ENCODE data around the gene THOC7. TPM values are rescaled to one million over a fixed set of nuclear protein-coding genes. Genes with fewer than 3 reads are reported as not detected.

THOC7 gene
- total RNA-seq, 4 donors from 2014 or later = 66.0 to 102 (median 78.8) TPM

DNA sequence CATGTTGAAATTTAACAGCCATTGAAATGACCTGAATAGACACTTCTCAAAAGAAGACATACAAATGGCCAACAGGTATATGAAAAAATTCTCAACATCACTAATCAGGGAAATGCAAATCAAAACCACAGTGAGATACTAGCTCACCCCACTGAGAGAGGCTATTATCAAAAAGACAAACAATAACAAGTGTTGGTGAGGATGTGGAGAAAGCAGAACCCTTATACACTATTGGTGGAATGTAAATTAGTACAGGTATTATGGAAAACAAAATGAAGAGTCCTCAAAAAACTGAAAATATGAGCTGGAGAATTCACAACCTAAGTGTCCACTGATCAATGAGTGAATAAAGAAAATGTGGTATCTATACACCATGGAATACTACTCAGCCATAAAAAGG lies 21.5 kb downstream of the THOC7 start:
- intact Hi-C loops (cut with DNase I) = no loop called here
- H3K27me3 ChIP-seq = no peaks in the 10 kb centered on the region
- no peak overlapping the region for H3K4me3 ChIP-seq
- no peak for DNase-seq (ENCODE audit: extremely low spot score)
- TF ChIP-seq POLR2A (IDR thresholded peaks at IDR 0.05; ENCODE audit: low read depth) = no peak
- no peak for TF ChIP-seq POLR2AphosphoS5 (IDR thresholded peaks at IDR 0.05)
- TF ChIP-seq, protein P1, sequence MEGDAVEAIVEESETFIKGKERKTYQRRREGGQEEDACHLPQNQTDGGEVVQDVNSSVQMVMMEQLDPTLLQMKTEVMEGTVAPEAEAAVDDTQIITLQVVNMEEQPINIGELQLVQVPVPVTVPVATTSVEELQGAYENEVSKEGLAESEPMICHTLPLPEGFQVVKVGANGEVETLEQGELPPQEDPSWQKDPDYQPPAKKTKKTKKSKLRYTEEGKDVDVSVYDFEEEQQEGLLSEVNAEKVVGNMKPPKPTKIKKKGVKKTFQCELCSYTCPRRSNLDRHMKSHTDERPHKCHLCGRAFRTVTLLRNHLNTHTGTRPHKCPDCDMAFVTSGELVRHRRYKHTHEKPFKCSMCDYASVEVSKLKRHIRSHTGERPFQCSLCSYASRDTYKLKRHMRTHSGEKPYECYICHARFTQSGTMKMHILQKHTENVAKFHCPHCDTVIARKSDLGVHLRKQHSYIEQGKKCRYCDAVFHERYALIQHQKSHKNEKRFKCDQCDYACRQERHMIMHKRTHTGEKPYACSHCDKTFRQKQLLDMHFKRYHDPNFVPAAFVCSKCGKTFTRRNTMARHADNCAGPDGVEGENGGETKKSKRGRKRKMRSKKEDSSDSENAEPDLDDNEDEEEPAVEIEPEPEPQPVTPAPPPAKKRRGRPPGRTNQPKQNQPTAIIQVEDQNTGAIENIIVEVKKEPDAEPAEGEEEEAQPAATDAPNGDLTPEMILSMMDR (IDR thresholded peaks at IDR 0.05) = no peak
- TF ChIP-seq EP300 (IDR thresholded peaks at IDR 0.05) = no peak
- no peak overlapping the region for H3K27ac ChIP-seq (replicated peaks in 1 of 4)
- H3K4me1 ChIP-seq = no peaks in the 10 kb centered on the region
- H3K36me3 ChIP-seq = no peaks in the 10 kb centered on the region
- H3K9me3 ChIP-seq = no peaks in the 10 kb centered on the region

DNA sequence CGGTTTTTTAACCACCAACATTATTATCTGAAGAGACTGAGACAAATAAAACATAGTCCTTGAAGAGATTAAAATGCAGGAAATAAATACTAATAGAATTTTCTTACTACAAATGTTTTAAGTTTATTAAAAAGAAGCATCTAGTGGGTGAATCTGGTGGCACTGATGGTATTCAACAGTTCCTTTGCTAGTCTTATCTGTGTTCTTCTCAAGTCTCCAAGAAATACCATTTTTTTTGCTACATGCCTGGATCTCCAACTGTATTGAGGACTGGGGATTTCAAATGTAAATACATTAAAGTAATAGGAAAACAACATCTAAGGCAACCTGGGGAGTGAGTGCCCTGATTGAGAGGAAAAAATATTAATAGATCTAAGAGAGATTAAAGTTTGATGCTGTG lies 21.9 kb downstream of the THOC7 start:
- 0% methylated on average over 1 of the region's 1 CpG for WGBS
- Histone ChIP-seq H3K9me3 (no peaks in the 10 kb centered on the region), H3K27ac (replicated peaks in 1 of 4) (no peak overlapping the region), H3K36me3 (no peaks in the 10 kb centered on the region), H3K4me3 (no peak overlapping the region), H3K27me3 (no peaks in the 10 kb centered on the region), H3K4me1 (no peaks in the 10 kb centered on the region)
- intact Hi-C loops (cut with DNase I) = no loop called here
- TF ChIP-seq, protein P1 (IDR thresholded peaks at IDR 0.05) = no peak
- no peak for TF ChIP-seq POLR2AphosphoS5 (IDR thresholded peaks at IDR 0.05)
- TF ChIP-seq EP300 (IDR thresholded peaks at IDR 0.05) = no peak
- no peak for TF ChIP-seq POLR2A (IDR thresholded peaks at IDR 0.05; ENCODE audit: low read depth)
- no peak for DNase-seq (ENCODE audit: extremely low spot score)

GRCh38 chr3:63832395-63832794 lies 31.2 kb downstream of the THOC7 start:
- Histone ChIP-seq H3K27ac (replicated peaks in 1 of 4) (no peak overlapping the region), H3K4me3 (no peak overlapping the region), H3K27me3 (no peaks in the 10 kb centered on the region), H3K9me3 (no peaks in the 10 kb centered on the region), H3K36me3 (peaks cover 39 to 81% (median 57%) of the 10 kb centered on the region in 4 donors), H3K4me1 (no peaks in the 10 kb centered on the region)
- TF ChIP-seq, protein P1 (IDR thresholded peaks at IDR 0.05) = no peak
- TF ChIP-seq POLR2AphosphoS5 (IDR thresholded peaks at IDR 0.05) (no peak), EP300 (IDR thresholded peaks at IDR 0.05) (no peak), POLR2A (IDR thresholded peaks at IDR 0.05; ENCODE audit: low read depth) (no peak)
- intact Hi-C loops (cut with DNase I) = no loop called here
- 86% methylated on average over 6 of the region's 6 CpGs for WGBS
- DNase-seq (ENCODE audit: extremely low spot score) = no peak

DNA sequence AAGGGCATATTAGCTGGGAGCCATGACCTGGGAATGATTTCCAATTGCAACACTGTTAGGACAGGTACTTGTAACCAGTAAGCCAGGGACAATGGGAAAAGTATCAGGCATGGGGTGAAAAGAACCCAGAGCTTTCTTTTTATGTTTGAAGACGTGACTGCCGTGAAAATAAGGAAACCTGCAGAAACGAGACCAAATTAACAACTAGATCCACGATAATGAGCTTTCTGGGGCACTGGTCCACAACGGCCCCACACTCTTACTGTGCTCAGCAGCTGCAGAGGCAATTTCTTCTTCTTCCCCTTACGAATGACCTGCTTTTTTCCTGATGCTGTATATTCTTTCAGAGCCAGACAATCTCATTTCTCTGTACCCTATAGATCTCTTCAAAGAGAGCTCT lies 33.1 kb downstream of the THOC7 start:
- Histone ChIP-seq H3K4me1 (no peaks in the 10 kb centered on the region), H3K36me3 (peaks cover 36 to 82% (median 57%) of the 10 kb centered on the region in 4 donors), H3K9me3 (no peaks in the 10 kb centered on the region), H3K27ac (replicated peaks in 1 of 4) (no peak overlapping the region), H3K4me3 (no peak overlapping the region), H3K27me3 (no peaks in the 10 kb centered on the region)
- TF ChIP-seq EP300 (IDR thresholded peaks at IDR 0.05) = no peak
- TF ChIP-seq POLR2A (IDR thresholded peaks at IDR 0.05; ENCODE audit: low read depth) = no peak
- TF ChIP-seq, protein P1 (IDR thresholded peaks at IDR 0.05) = no peak
- TF ChIP-seq POLR2AphosphoS5 (IDR thresholded peaks at IDR 0.05) = no peak
- intact Hi-C loops (cut with DNase I) = no loop called here
- no peak for DNase-seq (ENCODE audit: extremely low spot score)
- WGBS = 94% methylated on average over 6 of the region's 6 CpGs

- H3K27me3 ChIP-seq = no peaks in the 10 kb centered on the region
- H3K4me1 ChIP-seq = no peaks in the 10 kb centered on the region
- no peaks in the 10 kb centered on the region for H3K9me3 ChIP-seq
- no peak overlapping the region for H3K4me3 ChIP-seq
- WGBS = 80% methylated on average over 4 of the region's 4 CpGs
- TF ChIP-seq, protein P1 (IDR thresholded peaks at IDR 0.05) = no peak
- no peak for TF ChIP-seq POLR2A (IDR thresholded peaks at IDR 0.05; ENCODE audit: low read depth)
- no peak for TF ChIP-seq POLR2AphosphoS5 (IDR thresholded peaks at IDR 0.05)
- TF ChIP-seq EP300 (IDR thresholded peaks at IDR 0.05) = no peak
- no peak overlapping the region for H3K27ac ChIP-seq (replicated peaks in 1 of 4)
- intact Hi-C loops (cut with DNase I) = no loop called here
- H3K36me3 ChIP-seq = peaks cover 0 to 32% (median 9%) of the 10 kb centered on the region in 4 donors
- no peak for DNase-seq (ENCODE audit: extremely low spot score)
Measured at GRCh38 chr3:63824309-63824708, 39.3 kb downstream of the THOC7 start.
